ENCODE data around the gene OR2Y1.
A peak's percentile ranks its signal among the peaks of the same experiment; 100 is the strongest.

OR2Y1 gene

GRCh38 chr5:180689775-180690174, 50.1 kb downstream of the OR2Y1 start:
- no peaks in the 10 kb centered on the region for H3K27me3 ChIP-seq (ENCODE audit: insufficient read depth, low read length, poor library complexity)
- H3K9ac ChIP-seq (ENCODE audit: low read depth, low read length): peak overlapping the region; percentile 62
- peak; percentile 36 for DNase-seq
- peak overlapping the region; percentile 65 for H3K4me2 ChIP-seq (ENCODE audit: insufficient read depth, low read length)
- H3K4me1 ChIP-seq (ENCODE audit: insufficient read depth, low read length): peaks cover 50% of the 10 kb centered on the region
- TF ChIP-seq CTCF (IDR thresholded peaks at IDR 0.05; ENCODE audit: borderline replicate concordance, extremely low read depth, low read length, poor library complexity, severe bottlenecking): no peak
- no peak for TF ChIP-seq EZH2 (IDR thresholded peaks at IDR 0.05; ENCODE audit: borderline replicate concordance, low read depth, low read length, severe bottlenecking)
- H3K27ac ChIP-seq (ENCODE audit: low read length): peak overlapping the region; percentile 96
- H3K4me3 ChIP-seq (ENCODE audit: low read depth in 1 of 2, low read length in 2 of 2): peak overlapping the region in 1 of 2 experiments; percentile 25; a peak in 1 of 4 replicates
- no peaks in the 10 kb centered on the region for H4K20me1 ChIP-seq (ENCODE audit: insufficient read depth, low read length)
- peak; percentile 30 for ATAC-seq (ENCODE audit: insufficient read depth, low read depth)
- H3K79me2 ChIP-seq (ENCODE audit: insufficient read depth, low read length): no peaks in the 10 kb centered on the region
- peak overlapping the region; percentile 37 for H2AFZ ChIP-seq (ENCODE audit: low read depth, low read length)
- H3K36me3 ChIP-seq (ENCODE audit: insufficient read depth, low read length): no peaks in the 10 kb centered on the region
- H3K9me3 ChIP-seq (ENCODE audit: insufficient read depth, low read length, severe bottlenecking): no peaks in the 10 kb centered on the region
